ENCODE results near the gene SUCLA2.

- TF ChIP-seq POLR2A (IDR thresholded peaks at IDR 0.05) (no peak), CTCF (IDR thresholded peaks at IDR 0.05) (no peak)
These were observed 27.0 kb upstream of the SUCLA2 start for GRCh38 chr13:48028066-48028465.

Data from adrenal gland (tissue), 5 donors.